Transverse colon (tissue), 4 donors: ENCODE measurements around the gene CRYBG1. TPM values are rescaled to one million over a fixed set of nuclear protein-coding genes. Genes with fewer than 3 reads are reported as not detected.
A peak's percentile ranks its signal among the peaks of the same experiment; 100 is the strongest.

Experiments used
- DNase-seq: peaks from one replicate; pipeline ENCODE4 v3.0.0-alpha.2; 2019
- H3K27ac ChIP-seq, 4 donors: fragments of 200-600 bp; sonication (generic); 2 replicates each; pipeline ENCODE4 v1.5.1; 2016 to 2018; ENCODE audit warnings: inconsistent platforms in 4 of 4
- H3K27me3 ChIP-seq: fragments of 200-600 bp; sonication (generic); 2 replicates; pipeline ENCODE4 v1.5.1; 2017; ENCODE audit warnings: inconsistent platforms
- H3K36me3 ChIP-seq, 4 donors: fragments of 200-600 bp; sonication (generic); 2 replicates each; pipeline ENCODE4 v1.5.1; 2017 to 2019; ENCODE audit warnings: inconsistent platforms in 4 of 4
- H3K4me1 ChIP-seq, 4 donors: fragments of 200-600 bp; sonication (generic); 2 replicates each; pipeline ENCODE4 v1.5.1; 2017 to 2020; ENCODE audit warnings: inconsistent platforms in 4 of 4
- H3K4me3 ChIP-seq, 4 donors: fragments of 200-600 bp; sonication (generic); 1 replicate in 1 of 4; 2 replicates in 3 of 4; pipeline versions ENCODE4 v1.5.1 to v1.6.1; 2017 to 2019; ENCODE audit warnings: inconsistent platforms in 4 of 4
- H3K9me3 ChIP-seq, 2 donors: fragments of 200-600 bp; sonication (generic); 2 replicates each; pipeline ENCODE4 v1.5.1; 2017 to 2019; ENCODE audit warnings: inconsistent platforms in 2 of 2
- EP300 ChIP-seq: sonication (generic); formaldehyde crosslinking; IDR thresholded peaks from one replicate; pipeline ENCODE4 v1.6.1; 2017; ENCODE audit warnings: antibody characterized with exemption, low read depth
- POLR2A ChIP-seq: fragments of 450-650 bp; IDR thresholded peaks from one replicate; pipeline ENCODE4 v1.6.1; 2016; ENCODE audit warnings: antibody characterized with exemption, mild to moderate bottlenecking, moderate library complexity
- POLR2AphosphoS5 ChIP-seq, 3 donors: sonication (generic); formaldehyde crosslinking; IDR thresholded peaks; one replicate each; pipeline ENCODE4 v1.6.1; 2016; ENCODE audit warnings: antibody characterized with exemption in 3 of 3
- WGBS, 2 donors: methylation state at CpG; one replicate each; pipeline ENCODE4 v1.1.5; 2018; ENCODE audit warnings: low coverage in 1 of 2; 5-methylcytosine and 5-hydroxymethylcytosine counted together
- in situ Hi-C, 4 donors: fragments of 200-750 bp; cut with MboI; loops; one replicate each; pipeline versions ENCODE4 v1.15.0 to v1.15.1; 2017; ENCODE audit warnings: low sequenced_read_pairs in 3 of 4, low pct_ligation_motif_present in 1 of 4, low pct_unique_long_range_greater_than_20kb in 1 of 4
- intact Hi-C: fragments of 100-400 bp; cut with DNase I; formaldehyde crosslinking; loops from one replicate; pipeline ENCODE4 v1.15.1; 2023; ENCODE audit warnings: low total_unique reads
- total RNA-seq, 4 donors: library from RNA; depleted of rRNA; stranded (reverse); fragments of >200 nt; gene quantifications; one replicate each; pipeline ENCODE4 v1.1.0, GENCODE V29; 2016
- TF ChIP-seq, protein P1 (sequence below), 5 experiments: fragments of 200-600 bp in 3 of 5; fragments of 450-650 bp in 2 of 5; sonication (generic) in 3 of 5; IDR thresholded peaks; 1 replicate in 2 of 5; 2 replicates in 3 of 5; pipeline ENCODE4 v1.5.1; 2016 to 2017; ENCODE audit warnings: antibody characterized with exemption in 5 of 5, inconsistent platforms in 3 of 5, mild to moderate bottlenecking in 2 of 5, moderate library complexity in 1 of 5

The CRYBG1 gene
- total RNA-seq, 4 donors from 2014 or later: 64.3 to 112 (median 70.2) TPM

DNA sequence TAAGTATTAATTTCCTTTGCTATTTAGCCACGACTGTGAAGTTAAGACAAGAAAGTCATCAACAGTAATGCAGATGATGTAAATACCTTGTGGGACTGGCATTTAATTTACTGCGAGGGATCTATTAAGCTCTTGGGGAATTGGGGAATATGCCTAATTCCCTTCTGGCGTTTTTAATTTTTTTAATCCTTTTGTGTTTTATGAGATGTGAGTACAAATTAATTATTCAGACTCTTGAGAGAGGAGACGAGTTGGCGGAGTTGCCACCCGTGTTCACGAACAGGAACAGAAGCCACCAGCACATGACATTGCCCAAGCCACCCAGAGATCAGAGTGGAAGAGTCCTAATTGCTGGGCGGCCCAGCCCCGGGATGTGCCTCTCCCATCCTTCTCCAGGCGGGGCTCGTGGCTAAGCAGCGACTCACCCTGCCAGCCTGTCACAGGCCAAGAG is 533 bp upstream of the CRYBG1 start:
- in situ Hi-C loops (no loop called here), intact Hi-C loops (no loop called here)
- peaks cover 39% of the 10 kb centered on the region for H3K27me3 ChIP-seq
- 26 to 28% methylated on average over 7 to 12 of the region's 12 CpGs for WGBS, 2 donors
- H3K9me3 ChIP-seq: no peaks in the 10 kb centered on the region
- peak overlapping the region in 1 of 4 donors; percentile 78 for H3K27ac ChIP-seq
- H3K4me1 ChIP-seq: peaks cover 0 to 18% (median 14%) of the 10 kb centered on the region in 4 donors
- peak overlapping the region in 3 of 4 donors; percentile 42 to 70 (median 67) for H3K4me3 ChIP-seq
- no peak for DNase-seq
- no peaks in the 10 kb centered on the region for H3K36me3 ChIP-seq
- TF ChIP-seq POLR2A (no peak), EP300 (no peak), POLR2AphosphoS5 (IDR thresholded peaks at IDR 0.05) (no peak)
- TF ChIP-seq, protein P1, sequence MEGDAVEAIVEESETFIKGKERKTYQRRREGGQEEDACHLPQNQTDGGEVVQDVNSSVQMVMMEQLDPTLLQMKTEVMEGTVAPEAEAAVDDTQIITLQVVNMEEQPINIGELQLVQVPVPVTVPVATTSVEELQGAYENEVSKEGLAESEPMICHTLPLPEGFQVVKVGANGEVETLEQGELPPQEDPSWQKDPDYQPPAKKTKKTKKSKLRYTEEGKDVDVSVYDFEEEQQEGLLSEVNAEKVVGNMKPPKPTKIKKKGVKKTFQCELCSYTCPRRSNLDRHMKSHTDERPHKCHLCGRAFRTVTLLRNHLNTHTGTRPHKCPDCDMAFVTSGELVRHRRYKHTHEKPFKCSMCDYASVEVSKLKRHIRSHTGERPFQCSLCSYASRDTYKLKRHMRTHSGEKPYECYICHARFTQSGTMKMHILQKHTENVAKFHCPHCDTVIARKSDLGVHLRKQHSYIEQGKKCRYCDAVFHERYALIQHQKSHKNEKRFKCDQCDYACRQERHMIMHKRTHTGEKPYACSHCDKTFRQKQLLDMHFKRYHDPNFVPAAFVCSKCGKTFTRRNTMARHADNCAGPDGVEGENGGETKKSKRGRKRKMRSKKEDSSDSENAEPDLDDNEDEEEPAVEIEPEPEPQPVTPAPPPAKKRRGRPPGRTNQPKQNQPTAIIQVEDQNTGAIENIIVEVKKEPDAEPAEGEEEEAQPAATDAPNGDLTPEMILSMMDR (IDR thresholded peaks at IDR 0.05): no peak

DNA sequence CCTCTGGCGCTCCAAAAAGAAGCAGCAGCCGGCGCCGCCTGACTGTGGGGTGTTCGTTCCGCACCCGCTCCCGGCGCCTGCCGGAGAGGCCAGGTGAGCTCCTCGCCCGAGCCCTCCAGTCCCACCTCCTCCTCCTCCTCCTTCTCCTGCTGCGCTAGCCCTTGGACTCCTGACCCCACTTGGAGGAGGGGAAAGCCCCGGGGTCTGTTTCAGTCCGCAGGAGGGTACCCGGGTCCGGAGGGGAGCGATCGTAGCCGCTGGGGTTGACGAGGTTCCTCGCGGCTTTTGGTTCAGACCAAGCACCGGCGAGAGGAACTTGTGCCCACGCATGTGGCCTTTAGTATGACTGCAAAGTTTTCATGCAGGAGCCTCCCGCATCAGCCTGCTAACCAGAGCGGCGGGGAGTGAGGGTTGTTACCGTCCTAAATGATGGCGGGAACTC is 493 bp downstream of the CRYBG1 start:
- 3% methylated on average over 27 of the region's 31 CpGs; no CpG with 5 or more reads in 1 of the 2 donors for WGBS, 2 donors
- intact Hi-C loops: no loop called here
- no peaks in the 10 kb centered on the region for H3K9me3 ChIP-seq
- H3K27me3 ChIP-seq: peaks cover 39% of the 10 kb centered on the region
- H3K4me1 ChIP-seq: peaks cover 0 to 18% (median 14%) of the 10 kb centered on the region in 4 donors
- H3K36me3 ChIP-seq: no peaks in the 10 kb centered on the region
- H3K27ac ChIP-seq: peak overlapping the region; percentile 48 to 78 (median 54)
- peak; percentile 37 for DNase-seq
- H3K4me3 ChIP-seq: peak overlapping the region; percentile 42 to 70 (median 64)
- in situ Hi-C loops: no loop called here
- TF ChIP-seq EP300: no peak

DNA sequence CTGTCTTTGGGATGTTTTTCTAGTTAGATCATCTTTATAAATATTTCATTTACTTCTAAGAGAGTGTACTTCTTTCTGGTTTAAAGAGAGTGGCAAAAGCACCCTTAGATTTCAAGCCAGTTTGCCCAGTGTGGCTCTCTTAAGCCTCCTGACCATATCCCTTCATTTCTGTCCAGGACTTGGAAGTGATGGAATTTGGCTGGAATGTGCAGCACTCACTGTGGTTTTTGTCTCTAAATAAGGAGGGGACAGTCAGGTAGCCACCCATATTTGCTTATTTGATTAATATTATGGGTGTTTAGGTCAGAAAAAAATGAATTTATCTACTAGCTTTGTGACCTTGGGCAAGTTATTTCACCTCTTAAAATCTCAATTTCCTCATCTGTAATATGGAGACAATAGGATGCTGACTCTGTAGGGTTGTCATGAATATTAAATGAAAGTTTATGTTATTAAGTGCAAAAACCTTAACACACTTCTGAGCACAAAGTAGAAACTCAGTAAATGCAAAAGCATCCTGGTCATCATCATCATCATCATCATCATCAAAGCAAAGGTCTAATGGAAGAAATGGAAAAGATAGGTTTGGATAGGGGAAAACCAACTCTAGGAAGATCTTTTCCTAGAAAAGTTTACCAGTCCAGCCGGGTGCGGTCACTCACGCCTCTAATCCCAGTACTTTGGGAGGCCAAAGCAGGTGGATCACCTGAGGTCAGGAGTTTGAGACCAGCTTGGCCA is 3.1 kb downstream of the CRYBG1 start:
- Histone ChIP-seq H3K4me1 (peaks cover 0 to 18% (median 14%) of the 10 kb centered on the region in 4 donors), H3K27ac (no peak overlapping the region), H3K27me3 (peaks cover 25% of the 10 kb centered on the region), H3K9me3 (no peaks in the 10 kb centered on the region), H3K4me3 (no peak overlapping the region), H3K36me3 (no peaks in the 10 kb centered on the region)
- in situ Hi-C loops (no loop called here), intact Hi-C loops (no loop called here)
- WGBS, 2 donors: 84 to 95% methylated on average over 3 of the region's 3 CpGs
- DNase-seq: no peak
- no peak for TF ChIP-seq POLR2AphosphoS5 (IDR thresholded peaks at IDR 0.05)

DNA sequence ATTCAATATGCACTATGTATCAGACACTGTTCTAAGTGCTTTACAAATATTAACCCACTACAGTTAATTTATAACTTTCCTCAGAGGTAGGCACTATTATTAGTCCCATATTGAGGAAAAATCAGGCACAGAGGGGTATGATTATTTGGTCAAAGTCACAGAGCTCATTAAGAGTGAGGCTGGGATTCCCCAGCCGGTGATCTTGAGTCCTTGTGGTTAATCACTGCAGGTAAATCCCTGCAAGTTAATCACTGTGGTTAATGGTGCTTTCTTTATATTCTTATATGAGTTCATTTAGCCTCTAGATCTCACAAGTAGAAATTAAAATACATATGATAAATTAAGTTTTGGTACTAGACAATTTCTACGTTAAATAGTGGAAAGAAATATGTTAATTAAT is 9.2 kb downstream of the CRYBG1 start:
- in situ Hi-C loops: no loop called here
- TF ChIP-seq POLR2A (no peak), POLR2AphosphoS5 (IDR thresholded peaks at IDR 0.05) (no peak), EP300 (no peak)
- TF ChIP-seq, protein P1 (IDR thresholded peaks at IDR 0.05): no peak

DNA sequence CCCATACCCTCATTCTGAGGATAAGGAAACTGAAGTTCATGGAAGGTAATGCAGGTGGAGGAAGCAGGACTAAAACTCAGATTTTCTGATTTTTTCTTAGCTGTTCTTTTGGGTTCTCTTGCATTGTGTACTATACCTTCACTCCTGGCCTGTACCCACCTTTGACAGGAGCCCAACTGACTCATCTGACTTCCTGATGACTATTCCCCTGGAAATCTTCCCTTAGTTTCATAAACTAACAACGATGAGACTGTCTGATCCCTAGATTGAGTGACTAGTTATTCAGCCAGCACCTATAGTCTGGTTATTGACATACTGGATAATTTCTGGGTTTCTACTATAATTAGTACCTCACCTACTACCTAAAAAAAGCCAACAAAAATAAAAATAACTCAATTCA is 10.1 kb downstream of the CRYBG1 start:
- H3K4me1 ChIP-seq: no peaks in the 10 kb centered on the region

More for the DNA sequence above, 9.2 kb downstream of the CRYBG1 start:
- H3K27me3 ChIP-seq: no peaks in the 10 kb centered on the region
- no peak overlapping the region for H3K4me3 ChIP-seq
- no peak for DNase-seq
- intact Hi-C loops: no loop called here
- no peaks in the 10 kb centered on the region for H3K36me3 ChIP-seq
- H3K9me3 ChIP-seq: no peaks in the 10 kb centered on the region
- no peak overlapping the region for H3K27ac ChIP-seq
- WGBS, 2 donors: 75 to 76% methylated on average over 2 of the region's 2 CpGs
- H3K4me1 ChIP-seq: no peaks in the 10 kb centered on the region

More for the DNA sequence above, 10.1 kb downstream of the CRYBG1 start:
- H3K4me3 ChIP-seq: no peak overlapping the region
- in situ Hi-C loops (no loop called here), intact Hi-C loops (no loop called here)
- H3K9me3 ChIP-seq: no peaks in the 10 kb centered on the region
- WGBS, 2 donors: 55 to 56% methylated on average over 1 of the region's 1 CpG
- no peaks in the 10 kb centered on the region for H3K36me3 ChIP-seq
- no peak for DNase-seq
- H3K27ac ChIP-seq: no peak overlapping the region
- H3K27me3 ChIP-seq: no peaks in the 10 kb centered on the region
- TF ChIP-seq POLR2AphosphoS5 (IDR thresholded peaks at IDR 0.05) (no peak), EP300 (no peak), POLR2A (no peak)
- TF ChIP-seq, protein P1 (IDR thresholded peaks at IDR 0.05): no peak
